ENCODE results near the gene C19orf67. TPM values are rescaled to one million over a fixed set of nuclear protein-coding genes. Genes with fewer than 3 reads are reported as not detected.
A peak's percentile ranks its signal among the peaks of the same experiment; 100 is the strongest.

C19orf67 gene
- total RNA-seq, 2 donors from 2014 or later: not detected

GRCh38 chr19:14031719-14032480, 53.7 kb downstream of the C19orf67 start, which contains the start of gene IL27RA:
IL27RA (plus strand) TSS chr19:14031762; CDS start chr19:14031873, 111 bp downstream.
- Histone ChIP-seq H3K27ac (peak within 1 kb of the TSS in 3 of 4 donors; percentile 49 to 76 (median 64)), H3K4me1 (peaks cover 14% of the 10 kb centered on the region), H3K36me3 (replicated peaks in 1 of 2; ENCODE audit: insufficient read depth in 1 of 2, low read depth in 2 of 2) (no peaks in the 10 kb centered on the region), H3K9me3 (no peaks in the 10 kb centered on the region), H3K27me3 (no peaks in the 10 kb centered on the region), H3K4me3 (peak within 1 kb of the TSS; percentile 50)
- intact Hi-C loops (cut with DNase I): no loop called here
- peak in 2 of 3 donors; percentile 47 to 52 for TF ChIP-seq POLR2A (IDR thresholded peaks at IDR 0.05)
- TF ChIP-seq, protein P1, sequence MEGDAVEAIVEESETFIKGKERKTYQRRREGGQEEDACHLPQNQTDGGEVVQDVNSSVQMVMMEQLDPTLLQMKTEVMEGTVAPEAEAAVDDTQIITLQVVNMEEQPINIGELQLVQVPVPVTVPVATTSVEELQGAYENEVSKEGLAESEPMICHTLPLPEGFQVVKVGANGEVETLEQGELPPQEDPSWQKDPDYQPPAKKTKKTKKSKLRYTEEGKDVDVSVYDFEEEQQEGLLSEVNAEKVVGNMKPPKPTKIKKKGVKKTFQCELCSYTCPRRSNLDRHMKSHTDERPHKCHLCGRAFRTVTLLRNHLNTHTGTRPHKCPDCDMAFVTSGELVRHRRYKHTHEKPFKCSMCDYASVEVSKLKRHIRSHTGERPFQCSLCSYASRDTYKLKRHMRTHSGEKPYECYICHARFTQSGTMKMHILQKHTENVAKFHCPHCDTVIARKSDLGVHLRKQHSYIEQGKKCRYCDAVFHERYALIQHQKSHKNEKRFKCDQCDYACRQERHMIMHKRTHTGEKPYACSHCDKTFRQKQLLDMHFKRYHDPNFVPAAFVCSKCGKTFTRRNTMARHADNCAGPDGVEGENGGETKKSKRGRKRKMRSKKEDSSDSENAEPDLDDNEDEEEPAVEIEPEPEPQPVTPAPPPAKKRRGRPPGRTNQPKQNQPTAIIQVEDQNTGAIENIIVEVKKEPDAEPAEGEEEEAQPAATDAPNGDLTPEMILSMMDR (IDR thresholded peaks at IDR 0.05): peak in 6 of 7 experiments; percentile 38 to 74 (median 57)
- DNase-seq (peak; percentile 60 to 68 (median 66)), ATAC-seq (peak; percentile 85)
- 0% methylated on average over 4 to 31 of the region's 63 CpGs for WGBS, 2 donors

Other genes with a start within 250 kb of the C19orf67 start
- not detected for gene NANOS3, start 208.6 kb downstream of the C19orf67 start, total RNA-seq
- 1 to 10 TPM; 3.0 to 4.9 TPM for gene BRME1, start 179.7 kb downstream of the C19orf67 start, total RNA-seq
- 10 to 100 TPM; 35.5 to 52.1 TPM for gene CC2D1A, start 179.6 kb downstream of the C19orf67 start, total RNA-seq
- gene PODNL1, start 147.4 kb downstream of the C19orf67 start, total RNA-seq: under 1 TPM in 1 of 2 donors, not detected in 1; 0.66 TPM
- 10 to 100 TPM in 1 of 2 donors, 1 to 10 TPM in 1; 7.0 to 20.4 TPM for gene DCAF15, start 133.3 kb downstream of the C19orf67 start, total RNA-seq
- 1 to 10 TPM; 3.9 to 7.6 TPM for gene RFX1, start 79.5 kb downstream of the C19orf67 start, total RNA-seq
- not detected for gene RLN3, start 57.6 kb downstream of the C19orf67 start, total RNA-seq
- 1 to 10 TPM; 1.3 to 3.6 TPM for gene IL27RA, start 54.0 kb downstream of the C19orf67 start, total RNA-seq
- 10 to 100 TPM; 17.4 to 28.3 TPM for gene PALM3, start 23.7 kb downstream of the C19orf67 start, total RNA-seq
- 10 to 100 TPM; 21.1 to 25.7 TPM for gene MISP3, start 13.0 kb downstream of the C19orf67 start, total RNA-seq
- gene SAMD1, start 5.0 kb upstream of the C19orf67 start, total RNA-seq: 10 to 100 TPM; 11.2 to 22.1 TPM
- gene PRKACA, start 32.0 kb upstream of the C19orf67 start, total RNA-seq: 10 to 100 TPM; 15.5 to 22.6 TPM
- gene ASF1B, start 50.8 kb upstream of the C19orf67 start, total RNA-seq: 1 to 10 TPM in 1 of 2 donors, under 1 TPM in 1; 0.26 to 1.6 TPM
- gene ADGRL1, start 120.4 kb upstream of the C19orf67 start, total RNA-seq: 10 to 100 TPM; 12.5 to 16.5 TPM

Measured in body of pancreas (tissue), 4 donors.